MCF 10A (cell line): Measurements from ENCODE around the gene KIF5A. TPM values are rescaled to one million over a fixed set of nuclear protein-coding genes. Genes with fewer than 3 reads are reported as not detected.

Experiments
- BruUV-seq: library from RNA; stranded (reverse); fragments of 400-500 nt; replicated peaks from 2 replicates; lab custom pipeline; 2021; lab: Mats Ljungman, UMichigan
- CTCF ChIA-PET: fragments of 300-600 bp; sonication (Branson Sonifier 250); formaldehyde crosslinking; extraction: SDS; loops from one replicate; lab custom pipeline; 2021; ENCODE audit warnings: antibody characterized with exemption, inconsistent platforms; lab: Yijun Ruan, JAX
- POLR2A ChIA-PET: fragments of 300-600, 350-650 bp; sonication (Branson Sonifier 250); formaldehyde crosslinking; extraction: SDS; loops from one replicate; lab custom pipeline; 2020; ENCODE audit warnings: antibody characterized with exemption, inconsistent platforms; lab: Yijun Ruan, JAX
- DNase-seq: peaks from one replicate; pipeline ENCODE4 v3.0.0-alpha.2; 2018; ENCODE audit not compliant: unreplicated experiment
- H3K27ac Mint-ChIP-seq: one replicate; pipeline ENCODE4 v1.8.0; 2022; ENCODE audit warnings: mild to moderate bottlenecking, low read depth, mixed read lengths; ENCODE audit not compliant: unreplicated experiment
- H3K27me3 Mint-ChIP-seq: one replicate; pipeline ENCODE4 v1.8.0; 2022; ENCODE audit warnings: mixed read lengths; ENCODE audit not compliant: insufficient read depth, unreplicated experiment
- H3K36me3 Mint-ChIP-seq: one replicate; pipeline ENCODE4 v1.8.0; 2022; ENCODE audit warnings: mild to moderate bottlenecking, moderate library complexity, mixed read lengths; ENCODE audit not compliant: insufficient read depth, unreplicated experiment
- H3K4me1 Mint-ChIP-seq: one replicate; pipeline ENCODE4 v1.8.0; 2022; ENCODE audit warnings: mixed read lengths; ENCODE audit not compliant: insufficient read depth, unreplicated experiment
- H3K4me3 Mint-ChIP-seq: one replicate; pipeline ENCODE4 v1.8.0; 2022; ENCODE audit warnings: mild to moderate bottlenecking, moderate library complexity, mixed read lengths; ENCODE audit not compliant: unreplicated experiment
- H3K9me3 Mint-ChIP-seq: one replicate; pipeline ENCODE4 v1.8.0; 2022; ENCODE audit warnings: mixed read lengths; ENCODE audit not compliant: unreplicated experiment
- CTCF ChIP-seq: fragments of 200-600 bp; IDR thresholded peaks from one replicate; pipeline ENCODE4 v1.8.0; 2022; ENCODE audit warnings: antibody characterized with exemption, mild to moderate bottlenecking; ENCODE audit not compliant: unreplicated experiment
- intact Hi-C: fragments of 100-400 bp; cut with micrococcal nuclease; formaldehyde crosslinking; loops from 2 replicates; pipeline ENCODE4 v1.14.1; 2022
- total RNA-seq: library from RNA; stranded (reverse); gene quantifications from 2 replicates; pipeline ENCODE4 v1.2.3, GENCODE V29; 2022

The KIF5A gene
- total RNA-seq, 1 experiment from 2014 or later: 0.56 TPM

- ChIA-PET POLR2A (interaction anchor here (1.2 to 2.1 kb wide), 3 partner anchors 11 to 15 kb away, joined by 3 to 9 read pairs (median 5); partner anchors contain the start of genes DCTN2, DDIT3 and MBD6), CTCF (no interaction called here)
- H3K9me3 Mint-ChIP-seq: no peaks in the 10 kb centered on the region
- no peak for DNase-seq
- no peaks in the 10 kb centered on the region for H3K27me3 Mint-ChIP-seq
- peaks cover 73% of the 10 kb centered on the region for H3K36me3 Mint-ChIP-seq
- BruUV-seq: no TSS peak
- no peak overlapping the region for H3K4me3 Mint-ChIP-seq
- H3K4me1 Mint-ChIP-seq: no peaks in the 10 kb centered on the region
- intact Hi-C loops: no loop called here
- no peak overlapping the region for H3K27ac Mint-ChIP-seq
- TF ChIP-seq CTCF: no peak
These were observed 15.6 kb upstream of the KIF5A start for GRCh38 chr12:57534250-57534649.

DNA sequence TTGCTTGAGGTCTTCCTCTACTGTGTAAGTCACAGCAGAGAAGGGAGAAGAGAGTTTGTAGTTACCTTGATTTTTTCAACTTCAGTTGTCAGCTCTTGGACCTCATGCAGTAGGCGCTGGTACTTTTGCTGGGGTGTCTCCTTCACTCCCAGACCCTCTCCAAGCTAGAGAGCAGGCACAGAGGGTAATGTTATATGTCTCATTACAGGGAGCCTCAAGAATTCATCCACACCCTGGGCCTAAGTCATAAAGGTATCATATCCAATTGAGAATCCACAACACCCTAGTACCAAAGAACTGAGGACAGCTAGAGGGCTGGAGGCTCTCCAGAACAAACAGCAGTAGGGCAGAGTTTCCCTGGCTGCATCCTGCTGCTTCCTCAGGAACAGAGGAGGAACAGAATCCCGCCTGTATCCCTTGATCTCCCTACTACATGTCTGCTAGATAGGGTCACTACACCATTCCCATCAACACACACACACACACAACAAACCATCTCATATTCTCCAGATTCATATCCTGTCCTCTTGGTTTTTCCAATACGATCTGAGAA, 14.8 kb upstream of the KIF5A start:
- DNase-seq: no peak
- H3K4me3 Mint-ChIP-seq: no peak overlapping the region
- H3K36me3 Mint-ChIP-seq: peaks cover 68% of the 10 kb centered on the region
- no peaks in the 10 kb centered on the region for H3K9me3 Mint-ChIP-seq
- H3K4me1 Mint-ChIP-seq: no peaks in the 10 kb centered on the region
- no peaks in the 10 kb centered on the region for H3K27me3 Mint-ChIP-seq
- intact Hi-C loops: no loop called here
- H3K27ac Mint-ChIP-seq: no peak overlapping the region
- BruUV-seq: no TSS peak
- ChIA-PET POLR2A (interaction anchor here (1.2 to 2.1 kb wide), 4 partner anchors 11 to 15 kb away, joined by 3 to 9 read pairs (median 5); partner anchors contain the start of genes DCTN2, DDIT3 and MBD6), CTCF (no interaction called here)
- no peak for TF ChIP-seq CTCF

GRCh38 chr12:57535764-57536596, 13.9 kb upstream of the KIF5A start:
- intact Hi-C loops: no loop called here
- no peak for TF ChIP-seq CTCF
- Mint-ChIP-seq H3K9me3 (no peaks in the 10 kb centered on the region), H3K27me3 (no peaks in the 10 kb centered on the region), H3K36me3 (peaks cover 60% of the 10 kb centered on the region), H3K4me3 (no peak overlapping the region), H3K27ac (no peak overlapping the region), H3K4me1 (no peaks in the 10 kb centered on the region)
- ChIA-PET POLR2A (interaction anchor here (0.7 to 3.2 kb wide), 4 partner anchors 11 to 16 kb away, joined by 4 to 14 read pairs (median 5); partner anchors contain the start of genes DCTN2 and DDIT3), CTCF (no interaction called here)
- no peak for DNase-seq
- BruUV-seq: no TSS peak

DNA sequence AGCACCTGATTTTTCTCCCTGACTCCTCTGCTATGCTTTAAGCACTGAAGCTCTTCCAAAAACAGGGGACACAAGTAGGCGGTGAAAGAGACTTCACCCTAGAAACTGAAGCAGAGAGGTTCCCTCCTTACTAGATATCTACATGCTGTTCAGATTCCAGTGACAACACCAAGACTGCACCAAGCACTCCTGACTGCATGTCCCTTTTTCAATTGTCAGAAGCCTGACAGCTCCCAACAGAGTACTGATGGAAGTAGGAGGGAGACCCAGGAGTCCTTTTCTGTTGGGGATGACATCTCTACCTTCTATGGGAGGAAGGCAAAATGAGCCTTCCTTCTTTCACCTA, 13.3 kb upstream of the KIF5A start:
- peaks cover 60% of the 10 kb centered on the region for H3K36me3 Mint-ChIP-seq
- no peaks in the 10 kb centered on the region for H3K4me1 Mint-ChIP-seq
- ChIA-PET CTCF (no interaction called here), POLR2A (interaction anchor here (0.7 to 3.2 kb wide), 3 partner anchors 10 to 12 kb away, joined by 4 to 14 read pairs (median 5); partner anchors contain the start of gene DCTN2)
- H3K27ac Mint-ChIP-seq: no peak overlapping the region
- H3K27me3 Mint-ChIP-seq: no peaks in the 10 kb centered on the region
- DNase-seq: no peak
- BruUV-seq: no TSS peak
- TF ChIP-seq CTCF: no peak
- no peak overlapping the region for H3K4me3 Mint-ChIP-seq
- no peaks in the 10 kb centered on the region for H3K9me3 Mint-ChIP-seq
- intact Hi-C loops: no loop called here
